GM13976 (cell line): Measurements from ENCODE around the gene THOC6.

Source experiments
- DNase-seq: peaks from one replicate; pipeline ENCODE4 v3.0.0; 2012; ENCODE audit warnings: low spot score
- in situ Hi-C: fragments of 300-500 bp; cut with MboI; formaldehyde crosslinking; loops from one replicate; pipeline ENCODE4 v1.12.0; 2022; ENCODE audit warnings: low sequenced_read_pairs, mixed read lengths, inconsistent platforms; ENCODE audit not compliant: unreplicated experiment
- TF ChIP-seq, protein P1 (sequence below): IDR thresholded peaks from 2 replicates; pipeline ENCODE4 v1.5.1; 2012; ENCODE audit warnings: borderline replicate concordance, mild to moderate bottlenecking; ENCODE audit not compliant: insufficient read depth; ENCODE audit errors: extremely low read depth, missing control alignments, control extremely low read depth

The THOC6 gene

DNA sequence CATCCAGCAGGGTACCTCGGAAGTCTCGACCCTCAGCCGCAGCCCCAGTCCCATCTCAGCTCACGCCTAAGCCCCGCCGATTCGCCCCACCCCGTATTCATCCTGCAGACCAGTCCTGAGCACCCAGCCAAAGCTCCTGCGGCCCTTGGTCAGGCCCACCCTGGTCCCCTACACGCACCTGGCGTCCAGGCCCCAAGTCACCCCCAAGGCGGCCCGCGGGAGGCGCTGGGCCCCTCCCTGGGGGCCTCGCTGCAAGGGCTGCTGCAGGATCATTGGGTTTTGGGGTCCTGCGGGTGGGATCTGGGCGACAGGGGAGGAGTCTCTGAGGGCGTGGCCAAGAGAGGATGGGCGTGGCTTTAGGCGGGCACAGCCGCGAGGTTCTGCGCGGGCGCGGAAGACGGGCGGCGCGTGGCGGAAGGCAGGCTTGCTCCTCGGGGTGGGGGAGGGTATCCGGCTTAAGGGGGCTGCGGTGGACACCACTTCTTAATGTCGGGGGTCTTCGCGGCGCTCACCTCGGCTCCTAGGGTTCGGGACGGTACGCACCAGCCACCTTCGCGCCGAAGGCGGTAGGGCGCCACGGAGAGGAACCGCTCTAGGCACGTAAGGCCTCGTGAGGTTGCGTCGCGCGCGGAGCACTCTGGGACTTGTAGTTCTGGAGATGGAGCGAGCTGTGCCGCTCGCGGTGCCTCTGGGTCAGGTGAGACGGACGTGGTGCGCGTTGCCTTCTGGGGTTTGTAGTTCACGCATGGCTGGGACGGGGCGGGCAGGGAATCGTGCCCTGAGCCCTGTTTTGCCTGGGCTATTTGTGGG, at the start of gene THOC6, which contains the start of gene HCFC1R1:
Gene THOC6 (plus strand): TSS at position 367 of the 810 bp plus-strand sequence. CDS start 292 bp downstream, at position 659.
Gene HCFC1R1 (minus strand): TSS at position 274 of the 810 bp plus-strand sequence. CDS start 1 bp downstream, at position 273.
- TF ChIP-seq, protein P1, sequence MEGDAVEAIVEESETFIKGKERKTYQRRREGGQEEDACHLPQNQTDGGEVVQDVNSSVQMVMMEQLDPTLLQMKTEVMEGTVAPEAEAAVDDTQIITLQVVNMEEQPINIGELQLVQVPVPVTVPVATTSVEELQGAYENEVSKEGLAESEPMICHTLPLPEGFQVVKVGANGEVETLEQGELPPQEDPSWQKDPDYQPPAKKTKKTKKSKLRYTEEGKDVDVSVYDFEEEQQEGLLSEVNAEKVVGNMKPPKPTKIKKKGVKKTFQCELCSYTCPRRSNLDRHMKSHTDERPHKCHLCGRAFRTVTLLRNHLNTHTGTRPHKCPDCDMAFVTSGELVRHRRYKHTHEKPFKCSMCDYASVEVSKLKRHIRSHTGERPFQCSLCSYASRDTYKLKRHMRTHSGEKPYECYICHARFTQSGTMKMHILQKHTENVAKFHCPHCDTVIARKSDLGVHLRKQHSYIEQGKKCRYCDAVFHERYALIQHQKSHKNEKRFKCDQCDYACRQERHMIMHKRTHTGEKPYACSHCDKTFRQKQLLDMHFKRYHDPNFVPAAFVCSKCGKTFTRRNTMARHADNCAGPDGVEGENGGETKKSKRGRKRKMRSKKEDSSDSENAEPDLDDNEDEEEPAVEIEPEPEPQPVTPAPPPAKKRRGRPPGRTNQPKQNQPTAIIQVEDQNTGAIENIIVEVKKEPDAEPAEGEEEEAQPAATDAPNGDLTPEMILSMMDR, result no peak
- in situ Hi-C loops, result no loop called here
- peak; percentile 93 for DNase-seq

DNA sequence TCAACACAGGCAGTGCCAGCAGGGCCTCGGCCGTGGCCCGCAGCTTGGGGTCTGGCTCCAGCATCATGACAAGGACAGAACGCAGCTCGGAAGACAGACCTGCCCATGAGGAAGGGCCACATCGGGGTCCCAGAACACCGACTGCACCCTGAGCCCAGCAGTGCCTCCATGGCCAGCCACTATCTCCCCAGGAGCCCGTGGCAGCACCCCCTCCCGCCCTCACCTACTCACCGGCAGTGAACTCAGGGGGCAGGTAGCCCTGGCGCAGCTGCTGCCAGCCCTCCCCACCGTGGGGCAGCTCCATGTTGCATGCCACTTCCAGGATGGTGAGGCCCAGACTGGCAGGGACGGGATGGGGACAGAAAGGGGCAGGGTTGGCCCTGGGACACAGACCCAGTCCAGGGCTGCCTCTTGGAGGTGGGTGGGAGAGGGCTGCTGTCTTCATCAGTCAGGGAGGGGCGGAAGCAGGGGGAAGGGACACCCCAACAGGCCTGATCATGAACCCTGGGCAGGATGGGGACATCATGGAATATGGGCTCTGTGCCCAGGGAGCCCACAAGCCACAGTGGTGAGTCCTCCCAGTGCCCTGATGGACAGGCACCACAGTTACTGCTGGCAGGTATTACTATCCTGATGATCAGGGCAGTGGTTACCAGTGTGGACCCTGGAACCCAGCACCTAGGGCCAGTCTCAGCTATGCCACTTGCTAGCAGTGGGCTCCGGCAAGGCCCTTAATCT, 49.3 kb upstream of the THOC6 start:
- DNase-seq, result no peak
- in situ Hi-C loops, result no loop called here
- TF ChIP-seq, protein P1, result no peak

DNA sequence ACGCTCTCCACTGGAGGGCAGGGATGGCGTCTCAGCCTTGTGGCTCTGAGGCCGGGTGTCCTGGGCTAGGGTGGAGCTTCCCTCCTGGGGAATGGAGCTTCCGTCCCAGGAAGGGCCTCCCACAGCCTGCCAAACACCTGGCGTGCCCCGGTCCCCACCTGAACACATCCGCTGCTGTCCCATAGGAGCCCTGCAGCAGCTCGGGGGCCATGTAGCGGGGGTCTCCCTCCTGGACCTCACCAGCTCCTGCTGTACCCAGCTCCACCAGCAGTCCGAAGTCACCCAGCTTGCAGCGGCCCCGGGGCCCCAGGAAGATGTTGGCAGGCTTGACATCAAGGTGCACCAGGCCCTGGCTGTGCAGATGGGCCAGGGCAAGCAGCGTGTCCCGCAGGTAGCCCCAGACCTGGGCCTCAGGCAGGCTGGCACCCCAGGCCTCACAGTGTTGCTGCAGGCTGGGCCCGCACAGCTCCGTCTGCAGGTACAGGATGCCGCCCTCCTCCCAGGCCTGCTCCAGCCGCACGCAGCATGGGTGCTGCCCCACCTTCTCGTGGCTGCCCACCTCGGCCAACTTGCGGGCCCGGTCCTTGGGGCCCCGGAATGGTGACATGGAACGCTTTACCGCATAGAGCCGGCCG, 48.6 kb upstream of the THOC6 start:
- in situ Hi-C loops, result no loop called here

DNA sequence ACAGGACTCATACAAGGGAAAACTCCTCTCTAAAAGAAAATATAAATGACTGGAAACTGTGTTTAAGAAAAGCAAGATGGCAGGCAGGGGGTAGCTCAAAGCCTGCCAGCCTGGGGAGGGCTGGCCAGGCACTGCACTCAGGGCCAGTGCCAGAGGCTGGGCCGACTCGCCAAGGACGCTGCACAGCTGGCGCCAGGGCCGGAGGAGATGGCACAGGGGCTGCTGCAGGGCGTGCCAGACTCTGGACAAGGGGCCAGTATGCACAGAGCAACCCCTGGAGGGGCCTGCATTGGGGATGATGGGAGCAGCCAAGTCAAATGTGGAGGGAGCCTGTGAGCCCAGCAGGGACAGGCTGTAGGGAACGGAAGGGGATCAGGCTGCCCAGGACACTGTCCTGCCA, 47.6 kb upstream of the THOC6 start:
- TF ChIP-seq, protein P1, result no peak
- in situ Hi-C loops, result no loop called here
- DNase-seq, result no peak

More for the DNA sequence above, 48.6 kb upstream of the THOC6 start:
- TF ChIP-seq, protein P1, result no peak
- no peak for DNase-seq

DNA sequence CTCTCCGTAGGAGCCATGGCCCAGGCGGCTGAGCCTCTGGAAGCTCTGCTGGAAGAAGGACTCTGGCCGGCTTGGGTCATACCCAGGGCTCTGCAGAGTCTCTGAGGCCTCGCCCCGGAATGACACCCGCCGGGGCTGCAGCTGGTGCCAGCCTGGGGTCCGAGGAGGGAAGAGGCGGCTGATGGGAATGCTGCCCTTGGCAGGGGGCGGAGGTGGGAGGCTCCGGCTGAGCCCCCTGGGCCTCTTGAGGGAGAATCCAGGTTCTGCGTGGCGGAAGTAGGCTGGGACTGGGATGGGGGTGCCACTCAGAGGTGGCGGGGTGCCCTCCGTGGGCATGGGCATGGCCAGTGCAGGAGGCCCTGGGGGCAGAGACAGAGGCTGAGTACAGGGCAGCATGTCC, 47.2 kb upstream of the THOC6 start:
- TF ChIP-seq, protein P1, result no peak
- in situ Hi-C loops, result no loop called here
- no peak for DNase-seq

DNA sequence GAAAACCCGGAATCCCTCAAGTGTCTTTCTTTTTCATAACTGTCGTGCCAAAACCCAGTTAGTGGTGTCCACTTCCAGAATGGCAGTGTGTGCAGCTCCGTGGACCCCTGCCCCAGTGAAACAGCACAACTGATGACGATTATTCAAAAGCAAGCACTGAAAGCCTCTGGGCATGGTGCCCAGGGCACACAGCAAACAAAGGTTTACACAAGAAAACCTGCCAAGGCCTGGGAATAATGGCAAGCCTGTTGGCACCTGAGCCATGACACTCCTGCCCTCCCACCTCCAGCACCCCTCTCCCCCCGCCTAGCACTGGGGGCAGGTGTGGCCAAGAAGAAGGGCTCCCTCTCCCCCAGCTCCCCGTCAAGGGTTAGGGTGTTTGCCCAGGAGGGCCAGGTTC, 46.4 kb upstream of the THOC6 start:
- in situ Hi-C loops, result no loop called here
- TF ChIP-seq, protein P1, result no peak
- DNase-seq, result no peak
